GM12891 (cell line): ENCODE data around the gene ORM1.

Source experiments
- DNase-seq: peaks from one replicate; pipeline ENCODE4 v3.0.0; 2011; ENCODE audit warnings: low spot score; ENCODE audit not compliant: insufficient read length
- FAIRE-seq: peaks from 2 replicates; lab custom pipeline; 2011; peaks lifted over from hg19 to GRCh38; lab: Jason Lieb, UNC
- PAX5 ChIP-seq: IDR thresholded peaks from 2 replicates; pipeline ENCODE4 v1.6.1; 2011; ENCODE audit warnings: low read length, moderate library complexity, mild to moderate bottlenecking; ENCODE audit not compliant: insufficient read depth, severe bottlenecking
- POLR2A ChIP-seq: IDR thresholded peaks from 2 replicates; pipeline ENCODE4 v1.6.1; 2011; ENCODE audit warnings: low read depth, low read length, control low read depth
- POLR2AphosphoS5 ChIP-seq: IDR thresholded peaks from 2 replicates; pipeline ENCODE4 v1.6.1; 2011; ENCODE audit warnings: low read depth, low read length, control low read depth
- POU2F2 ChIP-seq: IDR thresholded peaks from 2 replicates; pipeline ENCODE4 v1.6.1; 2011; ENCODE audit warnings: low read depth, mild to moderate bottlenecking, control low read depth, low read length, moderate library complexity
- SPI1 ChIP-seq: IDR thresholded peaks from 2 replicates; pipeline ENCODE4 v1.6.1; 2011; ENCODE audit warnings: low read depth, low read length, control low read depth
- TAF1 ChIP-seq: IDR thresholded peaks from 2 replicates; pipeline ENCODE4 v1.6.1; 2011; ENCODE audit warnings: low read depth, low read length, control low read depth

Gene ORM1

GRCh38 chr9:114280636-114281472, 42.0 kb upstream of the ORM1 start:
- FAIRE-seq: no peak
- TF ChIP-seq PAX5 (no peak), TAF1 (no peak), POLR2A (no peak), POLR2AphosphoS5 (no peak), SPI1 (no peak), POU2F2 (no peak)
- DNase-seq: no peak

- DNase-seq (no peak), FAIRE-seq (no peak)
- TF ChIP-seq POLR2AphosphoS5 (no peak), SPI1 (no peak), TAF1 (no peak), POLR2A (no peak), PAX5 (no peak), POU2F2 (no peak)
Measured at GRCh38 chr9:114281473-114282103, 41.3 kb upstream of the ORM1 start.

GRCh38 chr9:114282104-114282485, 40.8 kb upstream of the ORM1 start:
- no peak for FAIRE-seq
- DNase-seq: no peak
- TF ChIP-seq PAX5: no peak
- TF ChIP-seq SPI1: no peak
- TF ChIP-seq POU2F2: no peak
- TF ChIP-seq TAF1: no peak
- TF ChIP-seq POLR2AphosphoS5: no peak
- no peak for TF ChIP-seq POLR2A

GRCh38 chr9:114282507-114282906, 40.4 kb upstream of the ORM1 start:
- FAIRE-seq (no peak), DNase-seq (no peak)
- TF ChIP-seq POLR2AphosphoS5 (no peak), SPI1 (no peak), PAX5 (no peak), POU2F2 (no peak), POLR2A (no peak), TAF1 (no peak)

GRCh38 chr9:114282926-114283325, 40.0 kb upstream of the ORM1 start:
- no peak for DNase-seq
- FAIRE-seq: no peak
- no peak for TF ChIP-seq POU2F2
- TF ChIP-seq POLR2AphosphoS5: no peak
- no peak for TF ChIP-seq SPI1
- TF ChIP-seq PAX5: no peak
- TF ChIP-seq TAF1: no peak
- no peak for TF ChIP-seq POLR2A

- DNase-seq (no peak), FAIRE-seq (no peak)
- TF ChIP-seq TAF1 (no peak), PAX5 (no peak), POLR2A (no peak), POU2F2 (no peak), SPI1 (no peak), POLR2AphosphoS5 (no peak)
Measured at GRCh38 chr9:114283551-114284111, 39.3 kb upstream of the ORM1 start.

GRCh38 chr9:114284316-114285060, 38.4 kb upstream of the ORM1 start:
- FAIRE-seq (no peak), DNase-seq (no peak)
- no peak for TF ChIP-seq POLR2A
- no peak for TF ChIP-seq SPI1
- no peak for TF ChIP-seq POU2F2
- TF ChIP-seq POLR2AphosphoS5: no peak
- TF ChIP-seq TAF1: no peak
- no peak for TF ChIP-seq PAX5

GRCh38 chr9:114285166-114285867, 37.6 kb upstream of the ORM1 start:
- DNase-seq (no peak), FAIRE-seq (no peak)
- TF ChIP-seq POLR2AphosphoS5 (no peak), TAF1 (no peak), POLR2A (no peak), PAX5 (no peak), SPI1 (no peak), POU2F2 (no peak)
